ENCODE measurements around the gene TXLNA.

DNA sequence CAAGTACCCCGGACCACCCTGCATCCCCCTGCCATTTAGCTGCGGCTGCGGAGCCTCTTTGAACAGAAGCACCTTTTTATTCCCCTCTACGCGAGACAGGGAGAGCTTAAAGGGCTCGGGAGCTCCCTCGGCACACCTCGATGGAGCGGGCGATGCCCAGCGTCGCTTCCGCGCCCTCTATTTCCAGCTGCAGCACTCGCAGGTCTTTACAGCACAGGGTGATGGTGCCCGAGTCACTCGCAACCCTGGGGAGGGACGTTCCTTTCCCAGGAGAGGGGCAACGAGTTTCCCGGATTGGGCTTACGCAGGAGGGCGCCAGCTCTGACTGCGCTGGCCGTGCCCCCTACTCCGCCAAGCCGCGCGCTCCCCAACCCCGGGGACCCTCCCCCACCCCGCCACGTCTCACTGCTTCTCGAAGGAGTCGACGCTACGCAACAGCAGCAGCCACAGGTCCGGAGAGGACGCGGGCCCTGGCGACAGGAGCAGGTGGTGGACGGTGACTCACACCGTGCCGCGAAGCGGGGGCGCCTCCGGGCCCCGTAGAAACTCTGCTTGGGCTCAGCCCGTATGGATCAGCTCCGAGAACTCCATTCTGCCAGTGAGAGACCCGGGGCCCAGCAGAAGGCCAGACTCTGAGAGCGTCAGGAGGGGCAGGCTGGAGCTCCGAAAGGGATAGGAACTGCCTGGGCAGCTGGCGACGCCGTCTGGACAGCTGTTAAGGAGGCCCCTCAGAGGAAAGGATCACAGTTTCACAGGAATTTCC is 61.7 kb downstream of the TXLNA start:
- TF ChIP-seq POLR2AphosphoS5 (IDR thresholded peaks at IDR 0.05; ENCODE audit: low read depth, low read length) (no peak), TAF1 (IDR thresholded peaks at IDR 0.05; ENCODE audit: borderline replicate concordance, insufficient read depth, low read length) (no peak), FOXP2 (optimal IDR thresholded peaks at IDR 0.05; ENCODE audit: borderline replicate concordance, extremely low read depth, extremely low read length, insufficient read depth) (no peak), REST (IDR thresholded peaks at IDR 0.05; ENCODE audit: insufficient read depth in 1 of 2, low read depth in 2 of 2, low read length in 2 of 2) (no peak), SIN3A (IDR thresholded peaks at IDR 0.05; ENCODE audit: borderline replicate concordance, insufficient read depth, low read length) (no peak)

Measured in PFSK-1 (cell line).